HuH-7 (cell line): Measurements from ENCODE around the gene REPIN1.
A peak's percentile ranks its signal among the peaks of the same experiment; 100 is the strongest.

Experiments
- DNase-seq: peaks from one replicate; pipeline ENCODE4 v3.0.0; 2011; ENCODE audit warnings: low spot score

The REPIN1 gene

GRCh38 chr7:150368096-150368883 lies at the start of gene REPIN1:
REPIN1 (plus strand) TSS chr7:150368822; CDS start chr7:150369712, 890 bp downstream.
- DNase-seq: peak; percentile 87

- no peak for DNase-seq
These were observed 46.9 kb upstream of the REPIN1 start for GRCh38 chr7:150321788-150322113.

GRCh38 chr7:150322114-150322832 lies 46.3 kb upstream of the REPIN1 start:
- no peak for DNase-seq

GRCh38 chr7:150322833-150323681 lies 45.6 kb upstream of the REPIN1 start, which contains the start of the genes ACTR3C and LRRC61:
ACTR3C (minus strand) TSS chr7:150323545; CDS start chr7:150295296, 28,249 bp downstream.
LRRC61 (plus strand) TSS chr7:150323355; CDS start chr7:150336862, 13,507 bp downstream.
- DNase-seq: peak; percentile 90

- no peak for DNase-seq
These were observed 44.8 kb upstream of the REPIN1 start for GRCh38 chr7:150323682-150324372.

GRCh38 chr7:150324373-150324961 lies 44.2 kb upstream of the REPIN1 start:
- DNase-seq: no peak

- no peak for DNase-seq
These were observed 43.5 kb upstream of the REPIN1 start for GRCh38 chr7:150325110-150325611.

GRCh38 chr7:150325901-150326300 lies 42.7 kb upstream of the REPIN1 start:
- DNase-seq: no peak

- DNase-seq: no peak
These were observed 41.9 kb upstream of the REPIN1 start for GRCh38 chr7:150326657-150327268.

- DNase-seq: no peak
These were observed 41.3 kb upstream of the REPIN1 start for GRCh38 chr7:150327308-150327707.

- DNase-seq: no peak
These were observed 39.1 kb upstream of the REPIN1 start for GRCh38 chr7:150329331-150330120.

- DNase-seq: no peak
These were observed 38.3 kb upstream of the REPIN1 start for GRCh38 chr7:150330211-150330885.

GRCh38 chr7:150332852-150333635 lies 35.6 kb upstream of the REPIN1 start:
- DNase-seq: no peak

- DNase-seq: no peak
These were observed 35.0 kb upstream of the REPIN1 start for GRCh38 chr7:150333659-150334058.

GRCh38 chr7:150334108-150334507 lies 34.5 kb upstream of the REPIN1 start:
- DNase-seq: no peak

GRCh38 chr7:150335108-150335773 lies 33.4 kb upstream of the REPIN1 start:
- no peak for DNase-seq

GRCh38 chr7:150335774-150336112 lies 32.9 kb upstream of the REPIN1 start:
- no peak for DNase-seq

GRCh38 chr7:150336746-150337145 lies 31.9 kb upstream of the REPIN1 start:
- DNase-seq: no peak
